ENCODE results near the gene MAGI1.

MAGI1 gene

GRCh38 chr3:65524584-65524983 lies 514.1 kb downstream of the MAGI1 start:
- TF ChIP-seq CTCF (conservative IDR thresholded peaks at IDR 0.05; ENCODE audit: low read length): no peak
- TF ChIP-seq EZH2phosphoT487 (IDR thresholded peaks at IDR 0.05; ENCODE audit: borderline replicate concordance): no peak
- Histone ChIP-seq H3K9me3 (ENCODE audit: insufficient read depth, low read depth, low read length) (no peaks in the 10 kb centered on the region), H3F3A (ENCODE audit: low read depth) (no peaks in the 10 kb centered on the region), H2AFZ (ENCODE audit: low read length) (no peak overlapping the region), H3K9me2 (replicated peaks; ENCODE audit: low read depth, low read length) (no peaks in the 10 kb centered on the region), H4K20me1 (ENCODE audit: insufficient read depth, low read length, poor library complexity, severe bottlenecking) (no peaks in the 10 kb centered on the region), H3K4me2 (ENCODE audit: low read depth, low read length, poor library complexity, severe bottlenecking) (no peak overlapping the region), H3K36me3 (ENCODE audit: insufficient read depth, low read length) (no peaks in the 10 kb centered on the region), H3K4me3 (ENCODE audit: low read length, poor library complexity, severe bottlenecking) (no peak overlapping the region), H3K9ac (ENCODE audit: low read depth, low read length, poor library complexity, severe bottlenecking) (no peak overlapping the region), H3K4me1 (ENCODE audit: insufficient read depth, low read length, poor library complexity, severe bottlenecking) (no peaks in the 10 kb centered on the region), H3K79me2 (ENCODE audit: insufficient read depth, low read length) (no peaks in the 10 kb centered on the region), H3K27me3 (ENCODE audit: insufficient read depth, low read length, poor library complexity, severe bottlenecking) (no peaks in the 10 kb centered on the region)

GRCh38 chr3:65523878-65524277 lies 514.8 kb downstream of the MAGI1 start:
- no peaks in the 10 kb centered on the region for H3K79me2 ChIP-seq (ENCODE audit: insufficient read depth, low read length)

GRCh38 chr3:65521032-65521431 lies 517.7 kb downstream of the MAGI1 start:
- Histone ChIP-seq H3K4me1 (ENCODE audit: insufficient read depth, low read length, poor library complexity, severe bottlenecking) (no peaks in the 10 kb centered on the region), H3K9ac (ENCODE audit: low read depth, low read length, poor library complexity, severe bottlenecking) (no peak overlapping the region), H3K9me2 (replicated peaks; ENCODE audit: low read depth, low read length) (no peaks in the 10 kb centered on the region), H3K36me3 (ENCODE audit: insufficient read depth, low read length) (no peaks in the 10 kb centered on the region), H4K20me1 (ENCODE audit: insufficient read depth, low read length, poor library complexity, severe bottlenecking) (no peaks in the 10 kb centered on the region), H2AFZ (ENCODE audit: low read length) (no peak overlapping the region), H3K79me2 (ENCODE audit: insufficient read depth, low read length) (no peaks in the 10 kb centered on the region), H3F3A (ENCODE audit: low read depth) (no peaks in the 10 kb centered on the region), H3K9me3 (ENCODE audit: insufficient read depth, low read depth, low read length) (no peaks in the 10 kb centered on the region), H3K4me2 (ENCODE audit: low read depth, low read length, poor library complexity, severe bottlenecking) (no peak overlapping the region), H3K4me3 (ENCODE audit: low read length, poor library complexity, severe bottlenecking) (no peak overlapping the region), H3K27me3 (ENCODE audit: insufficient read depth, low read length, poor library complexity, severe bottlenecking) (no peaks in the 10 kb centered on the region)
- TF ChIP-seq CTCF (conservative IDR thresholded peaks at IDR 0.05; ENCODE audit: low read length) (no peak), EZH2phosphoT487 (IDR thresholded peaks at IDR 0.05; ENCODE audit: borderline replicate concordance) (no peak)

More at GRCh38 chr3:65523878-65524277, 514.8 kb downstream of the MAGI1 start:
- Histone ChIP-seq H3F3A (ENCODE audit: low read depth) (no peaks in the 10 kb centered on the region), H3K9me2 (replicated peaks; ENCODE audit: low read depth, low read length) (no peaks in the 10 kb centered on the region), H3K36me3 (ENCODE audit: insufficient read depth, low read length) (no peaks in the 10 kb centered on the region), H4K20me1 (ENCODE audit: insufficient read depth, low read length, poor library complexity, severe bottlenecking) (no peaks in the 10 kb centered on the region), H3K4me3 (ENCODE audit: low read length, poor library complexity, severe bottlenecking) (no peak overlapping the region), H2AFZ (ENCODE audit: low read length) (no peak overlapping the region), H3K4me1 (ENCODE audit: insufficient read depth, low read length, poor library complexity, severe bottlenecking) (no peaks in the 10 kb centered on the region), H3K9me3 (ENCODE audit: insufficient read depth, low read depth, low read length) (no peaks in the 10 kb centered on the region), H3K9ac (ENCODE audit: low read depth, low read length, poor library complexity, severe bottlenecking) (no peak overlapping the region), H3K27me3 (ENCODE audit: insufficient read depth, low read length, poor library complexity, severe bottlenecking) (no peaks in the 10 kb centered on the region), H3K4me2 (ENCODE audit: low read depth, low read length, poor library complexity, severe bottlenecking) (no peak overlapping the region)
- TF ChIP-seq EZH2phosphoT487 (IDR thresholded peaks at IDR 0.05; ENCODE audit: borderline replicate concordance) (no peak), CTCF (conservative IDR thresholded peaks at IDR 0.05; ENCODE audit: low read length) (no peak)

Data from Loucy (cell line).